ENCODE results near the gene CCDC137. TPM values are rescaled to one million over a fixed set of nuclear protein-coding genes. Genes with fewer than 3 reads are reported as not detected.

Gene CCDC137
- polyA plus RNA-seq, 1 donor from 2014 or later: 12.2 TPM

- Histone ChIP-seq H3K79me2 (replicated peaks; ENCODE audit: insufficient read depth, low read length) (no peaks in the 10 kb centered on the region), H3K9me3 (ENCODE audit: low read length) (no peaks in the 10 kb centered on the region), H3K4me2 (ENCODE audit: low read length) (no peak overlapping the region), H3K36me3 (ENCODE audit: insufficient read depth, low read length) (no peaks in the 10 kb centered on the region), H3F3A (ENCODE audit: insufficient read depth, low read length, poor library complexity, severe bottlenecking) (no peaks in the 10 kb centered on the region), H4K20me1 (ENCODE audit: insufficient read depth) (no peaks in the 10 kb centered on the region), H3K27ac (ENCODE audit: low read length) (no peak overlapping the region), H2AFZ (ENCODE audit: low read depth, low read length) (no peak overlapping the region), H3K27me3 (ENCODE audit: insufficient read depth, low read depth, low read length) (no peaks in the 10 kb centered on the region), H3K9ac (ENCODE audit: low read length) (no peak overlapping the region), H3K4me3 (ENCODE audit: low read length) (no peak overlapping the region), H3K9me2 (ENCODE audit: insufficient read depth, low read length) (no peaks in the 10 kb centered on the region)
- no peak for TF ChIP-seq EZH2 (IDR thresholded peaks at IDR 0.05; ENCODE audit: borderline replicate concordance, insufficient read depth, low read length, poor library complexity, severe bottlenecking)
- no peak for TF ChIP-seq RAD21 (conservative IDR thresholded peaks at IDR 0.05)
- no peak for TF ChIP-seq MXI1 (conservative IDR thresholded peaks at IDR 0.05; ENCODE audit: poor library complexity, severe bottlenecking)
- no peak for TF ChIP-seq EP300 (conservative IDR thresholded peaks at IDR 0.05; ENCODE audit: poor library complexity, severe bottlenecking)
- TF ChIP-seq TAF1 (IDR thresholded peaks at IDR 0.05; ENCODE audit: low read depth): no peak
- no peak for TF ChIP-seq POLR2AphosphoS5 (IDR thresholded peaks at IDR 0.05)
- TF ChIP-seq REST (IDR thresholded peaks at IDR 0.05; ENCODE audit: borderline replicate concordance): no peak
- no peak for TF ChIP-seq CTCF (IDR thresholded peaks at IDR 0.05; ENCODE audit: poor library complexity, severe bottlenecking)
- no peak for TF ChIP-seq SMC3 (conservative IDR thresholded peaks at IDR 0.05; ENCODE audit: poor library complexity)
Measured at GRCh38 chr17:81656835-81657234, 9.7 kb upstream of the CCDC137 start.

GRCh38 chr17:81659038-81659437, 7.5 kb upstream of the CCDC137 start:
- Histone ChIP-seq H3K4me2 (ENCODE audit: low read length) (no peak overlapping the region), H3K9me2 (ENCODE audit: insufficient read depth, low read length) (no peaks in the 10 kb centered on the region), H3K9ac (ENCODE audit: low read length) (no peak overlapping the region), H3K27ac (ENCODE audit: low read length) (no peak overlapping the region), H3K79me2 (replicated peaks; ENCODE audit: insufficient read depth, low read length) (no peaks in the 10 kb centered on the region), H3K36me3 (ENCODE audit: insufficient read depth, low read length) (no peaks in the 10 kb centered on the region), H3K9me3 (ENCODE audit: low read length) (no peaks in the 10 kb centered on the region), H3K4me3 (ENCODE audit: low read length) (no peak overlapping the region), H4K20me1 (ENCODE audit: insufficient read depth) (no peaks in the 10 kb centered on the region), H3F3A (ENCODE audit: insufficient read depth, low read length, poor library complexity, severe bottlenecking) (no peaks in the 10 kb centered on the region), H3K27me3 (ENCODE audit: insufficient read depth, low read depth, low read length) (no peaks in the 10 kb centered on the region), H2AFZ (ENCODE audit: low read depth, low read length) (no peak overlapping the region)
- no peak for TF ChIP-seq RAD21 (conservative IDR thresholded peaks at IDR 0.05)

- Histone ChIP-seq H3K9me2 (ENCODE audit: insufficient read depth, low read length) (no peaks in the 10 kb centered on the region), H3K79me2 (replicated peaks; ENCODE audit: insufficient read depth, low read length) (no peaks in the 10 kb centered on the region), H3K27me3 (ENCODE audit: insufficient read depth, low read depth, low read length) (no peaks in the 10 kb centered on the region), H2AFZ (ENCODE audit: low read depth, low read length) (no peak overlapping the region), H3K27ac (ENCODE audit: low read length) (no peak overlapping the region), H3K9me3 (ENCODE audit: low read length) (no peaks in the 10 kb centered on the region), H3K9ac (ENCODE audit: low read length) (no peak overlapping the region), H3F3A (ENCODE audit: insufficient read depth, low read length, poor library complexity, severe bottlenecking) (no peaks in the 10 kb centered on the region), H3K36me3 (ENCODE audit: insufficient read depth, low read length) (no peaks in the 10 kb centered on the region), H3K4me2 (ENCODE audit: low read length) (no peak overlapping the region), H4K20me1 (ENCODE audit: insufficient read depth) (no peaks in the 10 kb centered on the region), H3K4me3 (ENCODE audit: low read length) (no peak overlapping the region)
- TF ChIP-seq MXI1 (conservative IDR thresholded peaks at IDR 0.05; ENCODE audit: poor library complexity, severe bottlenecking) (no peak), TAF1 (IDR thresholded peaks at IDR 0.05; ENCODE audit: low read depth) (no peak), REST (IDR thresholded peaks at IDR 0.05; ENCODE audit: borderline replicate concordance) (no peak), RAD21 (conservative IDR thresholded peaks at IDR 0.05) (no peak), CTCF (IDR thresholded peaks at IDR 0.05; ENCODE audit: poor library complexity, severe bottlenecking) (no peak), EP300 (conservative IDR thresholded peaks at IDR 0.05; ENCODE audit: poor library complexity, severe bottlenecking) (no peak), SMC3 (conservative IDR thresholded peaks at IDR 0.05; ENCODE audit: poor library complexity) (no peak), POLR2AphosphoS5 (IDR thresholded peaks at IDR 0.05) (no peak)
Measured at GRCh38 chr17:81660441-81660840, 6.1 kb upstream of the CCDC137 start.
